Liver (tissue), 9 donors: ENCODE measurements around the gene IRS1. TPM values are rescaled to one million over a fixed set of nuclear protein-coding genes. Genes with fewer than 3 reads are reported as not detected.
A peak's percentile ranks its signal among the peaks of the same experiment; 100 is the strongest.

Experiments used
- DNase-seq: peaks from one replicate; pipeline ENCODE4 v3.0.0-alpha.2; 2017; ENCODE audit warnings: low spot score
- H3K27ac ChIP-seq, 2 donors: one replicate each; pipeline ENCODE4 v1.7.0; 2013; ENCODE audit warnings: inconsistent platforms in 2 of 2, low read length in 2 of 2, control low read depth in 1 of 2, low read depth in 1 of 2, mild to moderate bottlenecking in 1 of 2
- H3K27me3 ChIP-seq, 4 donors: one replicate each; pipeline versions ENCODE4 v1.6.1 to v1.7.0; 2013; ENCODE audit warnings: low read length in 3 of 4, inconsistent platforms in 1 of 4, mild to moderate bottlenecking in 1 of 4, moderate library complexity in 1 of 4; ENCODE audit not compliant: control insufficient read depth in 4 of 4, insufficient read depth in 4 of 4
- H3K36me3 ChIP-seq, 4 donors: one replicate each; pipeline versions ENCODE4 v1.6.1 to v1.7.0; 2013; ENCODE audit warnings: low read length in 3 of 4, mild to moderate bottlenecking in 3 of 4, low read depth in 1 of 4, moderate library complexity in 1 of 4; ENCODE audit not compliant: control insufficient read depth in 4 of 4, insufficient read depth in 3 of 4
- H3K4me1 ChIP-seq, 4 donors: one replicate each; pipeline versions ENCODE4 v1.6.1 to v1.7.0; 2013; ENCODE audit warnings: low read length in 3 of 4, mild to moderate bottlenecking in 3 of 4, moderate library complexity in 1 of 4; ENCODE audit not compliant: control insufficient read depth in 4 of 4, insufficient read depth in 4 of 4
- H3K4me3 ChIP-seq, 3 donors: one replicate each; pipeline versions ENCODE4 v1.6.1 to v1.7.0; 2013; ENCODE audit warnings: low read length in 3 of 3, control low read depth in 1 of 3, low read depth in 1 of 3, mild to moderate bottlenecking in 1 of 3
- H3K9ac ChIP-seq, 2 donors: one replicate each; pipeline ENCODE4 v1.7.0; 2013; ENCODE audit warnings: low read length in 2 of 2, mild to moderate bottlenecking in 2 of 2, moderate library complexity in 2 of 2, control low read depth in 1 of 2, low read depth in 1 of 2
- H3K9me3 ChIP-seq, 4 donors: one replicate each; pipeline versions ENCODE4 v1.6.1 to v1.7.0; 2013; ENCODE audit warnings: low read length in 3 of 4; ENCODE audit not compliant: control insufficient read depth in 4 of 4
- ATF3 ChIP-seq: IDR thresholded peaks from 2 replicates; pipeline ENCODE4 v1.6.1; 2016; ENCODE audit warnings: antibody characterized with exemption
- FOXA1 ChIP-seq: IDR thresholded peaks from 2 replicates; pipeline ENCODE4 v1.6.1; 2016; ENCODE audit warnings: antibody characterized with exemption
- FOXA2 ChIP-seq: IDR thresholded peaks from 2 replicates; pipeline ENCODE4 v1.6.1; 2016; ENCODE audit warnings: antibody characterized with exemption
- GABPA ChIP-seq, 2 donors: IDR thresholded peaks in 1 of 2; conservative IDR thresholded peaks in 1 of 2; 2 replicates each; pipeline ENCODE4 v1.6.1; 2016; ENCODE audit warnings: antibody characterized with exemption in 2 of 2, mild to moderate bottlenecking in 1 of 2, moderate library complexity in 1 of 2
- HNF4A ChIP-seq, 2 donors: conservative IDR thresholded peaks; 2 replicates each; pipeline ENCODE4 v1.6.1; 2016; ENCODE audit warnings: antibody characterized with exemption in 2 of 2, mild to moderate bottlenecking in 2 of 2
- RAD21 ChIP-seq, 2 donors: IDR thresholded peaks; 2 replicates each; pipeline ENCODE4 v1.6.1; 2016; ENCODE audit warnings: antibody characterized with exemption in 2 of 2, mild to moderate bottlenecking in 2 of 2
- REST ChIP-seq: IDR thresholded peaks from 2 replicates; pipeline ENCODE4 v1.6.1; 2016; ENCODE audit warnings: antibody characterized with exemption, mild to moderate bottlenecking
- RXRA ChIP-seq, 2 donors: IDR thresholded peaks; 2 replicates each; pipeline ENCODE4 v1.6.1; 2017 to 2018; ENCODE audit warnings: antibody characterized with exemption in 2 of 2, mild to moderate bottlenecking in 1 of 2
- TAF1 ChIP-seq: conservative IDR thresholded peaks from 2 replicates; pipeline ENCODE4 v1.6.1; 2016; ENCODE audit warnings: antibody characterized with exemption, mild to moderate bottlenecking
- YY1 ChIP-seq: IDR thresholded peaks from 2 replicates; pipeline ENCODE4 v1.6.1; 2016; ENCODE audit warnings: antibody characterized with exemption, mild to moderate bottlenecking
- WGBS: extraction: QIAGEN DNeasy Blood & Tissue Kit; methylation state at CpG from one replicate; pipeline ENCODE4 v1.1.7; 2013; 5-methylcytosine and 5-hydroxymethylcytosine counted together
- polyA plus RNA-seq, 2 donors: library from polyadenylated mRNA; stranded (reverse) in 1 of 2; unstranded in 1 of 2; fragments of 200-250 nt in 1 of 2; fragments of >200 nt in 1 of 2; fragmentation: Nextera tagmentation in 1 of 2; extraction: Ambion mirVana in 1 of 2; gene quantifications; one replicate each; pipeline versions ENCODE4 v1.2.1 to v1.2.3, GENCODE V29; 2013 to 2015
- total RNA-seq, 2 donors: library from RNA; depleted of rRNA; stranded (reverse); fragments of >200 nt; gene quantifications; one replicate each; pipeline ENCODE4 v1.2.3, GENCODE V29; 2014
- TF ChIP-seq, protein P1 (sequence below): fragments of 150-350 bp; IDR thresholded peaks from 2 replicates; pipeline ENCODE4 v1.5.1; 2017; ENCODE audit warnings: improper control_type of control experiment, low read depth, low read length; ENCODE audit not compliant: missing input control
- donor health status: healthy.
- donor health status: healthy.
- donor health status: healthy.
- donor health status: healthy.
- donor health status: healthy.

The IRS1 gene
- total and polyA plus RNA-seq, 4 donors, result 7.4 to 11.6 (median 8.6) TPM

DNA sequence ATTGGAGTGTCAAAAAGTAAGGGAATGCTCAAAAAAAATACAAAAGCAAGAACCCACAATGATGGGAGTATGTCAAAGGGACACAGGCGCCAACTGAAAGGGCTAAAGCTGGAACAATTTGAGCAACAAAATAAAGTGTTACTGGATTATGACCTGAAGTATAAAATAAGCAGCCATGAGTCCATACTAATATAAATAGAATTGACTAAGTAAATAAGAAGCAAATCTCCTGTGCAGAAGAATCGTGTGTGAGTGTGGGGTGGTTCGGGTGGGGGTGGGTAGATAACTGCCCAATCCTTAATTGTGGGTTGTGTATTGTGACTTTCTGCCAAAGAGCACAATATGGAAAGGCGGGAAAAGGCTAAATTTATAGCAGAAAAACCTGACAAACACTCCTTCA lies 23.5 kb downstream of the IRS1 start:
- no peak overlapping the region for H3K4me3 ChIP-seq
- peaks cover 0 to 16% (median 7%) of the 10 kb centered on the region in 4 donors for H3K36me3 ChIP-seq
- no peaks in the 10 kb centered on the region for H3K9me3 ChIP-seq
- TF ChIP-seq TAF1 (no peak), ATF3 (no peak), REST (no peak)
- no peak overlapping the region for H3K9ac ChIP-seq
- DNase-seq, result no peak
- no peak overlapping the region for H3K27ac ChIP-seq
- peaks cover 3 to 26% (median 22%) of the 10 kb centered on the region in 4 donors for H3K4me1 ChIP-seq
- 84% methylated on average over 4 of the region's 4 CpGs for WGBS
- no peaks in the 10 kb centered on the region for H3K27me3 ChIP-seq

DNA sequence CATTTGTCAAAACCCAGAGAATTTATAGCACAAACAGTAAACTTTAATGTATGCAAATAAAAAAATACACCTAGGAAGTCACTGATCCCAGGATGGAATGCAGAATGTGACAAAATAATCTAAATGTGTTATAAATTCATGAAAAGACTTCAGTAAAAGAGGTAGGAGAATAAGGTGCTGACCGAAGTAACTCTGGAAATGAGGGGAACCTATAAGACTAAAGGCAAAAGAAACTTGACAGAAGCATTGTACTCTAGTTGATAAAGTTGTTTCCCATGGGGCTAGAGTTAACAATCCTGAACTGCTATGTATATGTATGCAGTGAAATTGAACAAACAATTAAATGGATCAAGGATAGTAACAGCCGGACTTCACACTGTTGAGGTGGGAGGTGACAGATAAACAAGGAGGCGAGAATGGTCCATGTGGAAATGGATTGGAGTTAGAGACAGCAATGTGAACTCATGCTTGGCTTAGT lies 24.5 kb downstream of the IRS1 start:
- H3K27ac ChIP-seq, result no peak overlapping the region
- H3K4me3 ChIP-seq, result no peak overlapping the region
- 97% methylated on average over 3 of the region's 3 CpGs for WGBS
- H3K9me3 ChIP-seq, result no peaks in the 10 kb centered on the region
- no peak overlapping the region for H3K9ac ChIP-seq
- peaks cover 3 to 28% (median 22%) of the 10 kb centered on the region in 4 donors for H3K4me1 ChIP-seq
- DNase-seq, result no peak
- no peak for TF ChIP-seq REST
- no peak for TF ChIP-seq RAD21 (IDR thresholded peaks at IDR 0.05)
- no peak for TF ChIP-seq YY1
- H3K36me3 ChIP-seq, result peaks cover 0 to 12% (median 7%) of the 10 kb centered on the region in 4 donors
- no peaks in the 10 kb centered on the region for H3K27me3 ChIP-seq

DNA sequence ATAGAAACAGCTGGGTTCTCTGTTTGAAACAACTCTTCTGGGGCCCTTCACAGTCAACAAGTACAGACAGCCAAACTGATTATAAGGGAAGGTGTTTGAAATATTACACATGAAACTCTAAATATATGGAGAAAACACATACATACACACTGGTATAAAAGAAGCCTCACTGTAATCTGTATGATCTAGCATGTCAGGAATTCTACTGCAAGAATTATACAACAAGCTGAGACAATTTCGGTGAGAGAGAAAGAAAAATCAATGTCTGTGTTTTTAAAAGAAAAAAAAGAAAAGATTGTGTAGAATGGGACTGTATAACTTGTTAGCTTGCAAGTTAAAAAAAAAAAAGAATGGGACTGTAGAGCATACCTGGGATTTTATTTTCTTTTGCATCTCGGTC lies 26.3 kb downstream of the IRS1 start:
- 46% methylated on average over 2 of the region's 2 CpGs for WGBS
- H3K4me1 ChIP-seq, result peaks cover 3 to 32% (median 23%) of the 10 kb centered on the region in 4 donors
- DNase-seq, result no peak
- no peak overlapping the region for H3K4me3 ChIP-seq
- peak overlapping the region; percentile 59 to 74 for H3K27ac ChIP-seq
- H3K9ac ChIP-seq, result no peak overlapping the region
- H3K36me3 ChIP-seq, result peaks cover 0 to 12% (median 7%) of the 10 kb centered on the region in 4 donors
- H3K9me3 ChIP-seq, result no peaks in the 10 kb centered on the region
- no peaks in the 10 kb centered on the region for H3K27me3 ChIP-seq
- TF ChIP-seq FOXA2, result no peak
- no peak for TF ChIP-seq GABPA (IDR thresholded peaks at IDR 0.05 in 1 of 2, conservative IDR thresholded peaks at IDR 0.05 in 1 of 2)
- no peak for TF ChIP-seq REST
- TF ChIP-seq, protein P1, sequence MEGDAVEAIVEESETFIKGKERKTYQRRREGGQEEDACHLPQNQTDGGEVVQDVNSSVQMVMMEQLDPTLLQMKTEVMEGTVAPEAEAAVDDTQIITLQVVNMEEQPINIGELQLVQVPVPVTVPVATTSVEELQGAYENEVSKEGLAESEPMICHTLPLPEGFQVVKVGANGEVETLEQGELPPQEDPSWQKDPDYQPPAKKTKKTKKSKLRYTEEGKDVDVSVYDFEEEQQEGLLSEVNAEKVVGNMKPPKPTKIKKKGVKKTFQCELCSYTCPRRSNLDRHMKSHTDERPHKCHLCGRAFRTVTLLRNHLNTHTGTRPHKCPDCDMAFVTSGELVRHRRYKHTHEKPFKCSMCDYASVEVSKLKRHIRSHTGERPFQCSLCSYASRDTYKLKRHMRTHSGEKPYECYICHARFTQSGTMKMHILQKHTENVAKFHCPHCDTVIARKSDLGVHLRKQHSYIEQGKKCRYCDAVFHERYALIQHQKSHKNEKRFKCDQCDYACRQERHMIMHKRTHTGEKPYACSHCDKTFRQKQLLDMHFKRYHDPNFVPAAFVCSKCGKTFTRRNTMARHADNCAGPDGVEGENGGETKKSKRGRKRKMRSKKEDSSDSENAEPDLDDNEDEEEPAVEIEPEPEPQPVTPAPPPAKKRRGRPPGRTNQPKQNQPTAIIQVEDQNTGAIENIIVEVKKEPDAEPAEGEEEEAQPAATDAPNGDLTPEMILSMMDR, result no peak
- no peak for TF ChIP-seq RXRA (IDR thresholded peaks at IDR 0.05)
- TF ChIP-seq FOXA1, result no peak
- TF ChIP-seq HNF4A (conservative IDR thresholded peaks at IDR 0.05), result no peak
